ENCODE data around the gene TRIM44.

The TRIM44 gene

DNA sequence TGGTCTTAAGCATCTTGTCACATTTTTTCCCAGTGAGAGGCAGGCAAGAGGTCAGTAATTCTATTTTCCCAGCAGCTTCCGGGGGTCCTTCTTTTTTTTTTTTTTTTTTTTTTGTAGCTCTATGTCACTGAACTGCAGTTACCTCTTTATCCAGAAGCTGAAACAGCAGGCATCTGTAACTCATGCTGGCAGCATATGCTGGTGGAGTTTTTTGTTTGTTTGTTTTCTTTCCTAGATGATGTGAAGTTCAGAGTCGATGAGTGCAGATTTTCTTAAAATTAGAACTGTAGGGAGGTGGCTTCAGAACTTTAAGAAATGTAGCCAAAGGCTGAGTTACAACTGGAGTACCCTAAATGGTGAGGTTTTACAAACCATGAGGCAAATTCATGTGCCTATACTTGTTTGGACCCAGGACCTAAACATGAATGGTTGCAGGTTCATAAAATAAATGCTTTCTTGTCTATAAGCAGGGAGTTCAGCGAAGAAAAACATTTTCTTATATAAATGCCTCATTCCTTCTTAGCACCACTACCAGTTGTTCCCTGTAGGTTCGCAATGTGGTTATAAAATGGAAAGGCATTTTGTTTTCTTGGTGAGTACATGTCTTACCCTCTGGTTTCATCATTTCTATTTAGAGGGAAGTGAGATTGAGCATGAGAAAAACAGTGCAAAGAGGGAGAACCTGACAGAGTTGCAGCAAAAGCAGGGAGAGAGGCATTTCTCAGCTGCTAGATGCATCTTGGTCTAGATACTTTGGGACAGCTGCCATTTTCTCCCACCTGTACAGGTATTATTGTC lies 84.0 kb downstream of the TRIM44 start:
- in situ Hi-C loops (cut with HindIII; ENCODE audit: low sequenced_read_pairs), result no loop called here
- DNase-seq (ENCODE audit: low read depth, low spot score), result peak; percentile 43
- TF ChIP-seq, protein P1, sequence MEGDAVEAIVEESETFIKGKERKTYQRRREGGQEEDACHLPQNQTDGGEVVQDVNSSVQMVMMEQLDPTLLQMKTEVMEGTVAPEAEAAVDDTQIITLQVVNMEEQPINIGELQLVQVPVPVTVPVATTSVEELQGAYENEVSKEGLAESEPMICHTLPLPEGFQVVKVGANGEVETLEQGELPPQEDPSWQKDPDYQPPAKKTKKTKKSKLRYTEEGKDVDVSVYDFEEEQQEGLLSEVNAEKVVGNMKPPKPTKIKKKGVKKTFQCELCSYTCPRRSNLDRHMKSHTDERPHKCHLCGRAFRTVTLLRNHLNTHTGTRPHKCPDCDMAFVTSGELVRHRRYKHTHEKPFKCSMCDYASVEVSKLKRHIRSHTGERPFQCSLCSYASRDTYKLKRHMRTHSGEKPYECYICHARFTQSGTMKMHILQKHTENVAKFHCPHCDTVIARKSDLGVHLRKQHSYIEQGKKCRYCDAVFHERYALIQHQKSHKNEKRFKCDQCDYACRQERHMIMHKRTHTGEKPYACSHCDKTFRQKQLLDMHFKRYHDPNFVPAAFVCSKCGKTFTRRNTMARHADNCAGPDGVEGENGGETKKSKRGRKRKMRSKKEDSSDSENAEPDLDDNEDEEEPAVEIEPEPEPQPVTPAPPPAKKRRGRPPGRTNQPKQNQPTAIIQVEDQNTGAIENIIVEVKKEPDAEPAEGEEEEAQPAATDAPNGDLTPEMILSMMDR (IDR thresholded peaks at IDR 0.05; ENCODE audit: low read depth, low read length), result no peak
- H3K4me3 ChIP-seq (ENCODE audit: low read depth, low read length), result no peak overlapping the region

DNA sequence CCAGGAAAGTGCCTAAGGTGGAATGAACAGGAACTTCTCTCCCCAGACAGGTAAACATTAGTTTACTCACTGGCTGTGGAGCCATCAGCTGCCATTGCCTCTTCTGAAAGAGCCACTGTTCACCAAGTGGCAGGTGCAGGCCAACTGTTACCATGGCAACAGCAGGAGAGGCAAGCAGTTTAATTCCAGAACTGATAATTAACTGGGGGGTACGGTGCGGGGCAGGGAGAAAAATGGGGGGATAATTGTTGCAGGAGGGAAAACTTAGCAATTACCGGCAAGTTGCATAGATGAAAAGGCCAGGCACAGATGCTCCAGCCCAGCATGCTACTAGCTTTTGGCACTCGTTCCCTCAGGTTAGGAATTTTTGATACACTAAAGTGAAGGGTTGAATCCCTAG lies 85.1 kb downstream of the TRIM44 start:
- H3K4me3 ChIP-seq (ENCODE audit: low read depth, low read length), result no peak overlapping the region
- TF ChIP-seq, protein P1 (IDR thresholded peaks at IDR 0.05; ENCODE audit: low read depth, low read length), result no peak
- no peak for DNase-seq (ENCODE audit: low read depth, low spot score)
- in situ Hi-C loops (cut with HindIII; ENCODE audit: low sequenced_read_pairs), result no loop called here

DNA sequence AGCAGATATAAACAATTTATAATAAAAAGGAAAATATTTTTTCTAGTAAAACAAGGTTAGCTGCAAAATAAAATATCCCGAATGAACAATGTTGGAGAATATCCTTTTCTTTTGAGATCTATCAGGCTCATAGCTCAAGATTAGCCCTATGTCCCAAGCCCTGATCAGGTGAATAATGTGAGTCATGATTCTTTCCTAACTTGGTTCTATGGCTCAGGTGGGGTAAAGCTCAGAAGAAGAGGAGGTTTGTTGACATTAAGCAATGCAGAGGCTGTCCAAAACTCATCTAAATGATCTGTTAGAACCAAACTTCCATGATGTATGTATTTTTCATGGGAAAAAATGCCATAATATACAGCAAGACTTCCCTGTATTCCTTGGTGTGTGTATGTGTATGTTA lies 86.1 kb downstream of the TRIM44 start:
- DNase-seq (ENCODE audit: low read depth, low spot score), result no peak
- no peak overlapping the region for H3K4me3 ChIP-seq (ENCODE audit: low read depth, low read length)
- in situ Hi-C loops (cut with HindIII; ENCODE audit: low sequenced_read_pairs), result no loop called here
- TF ChIP-seq, protein P1 (IDR thresholded peaks at IDR 0.05; ENCODE audit: low read depth, low read length), result no peak

DNA sequence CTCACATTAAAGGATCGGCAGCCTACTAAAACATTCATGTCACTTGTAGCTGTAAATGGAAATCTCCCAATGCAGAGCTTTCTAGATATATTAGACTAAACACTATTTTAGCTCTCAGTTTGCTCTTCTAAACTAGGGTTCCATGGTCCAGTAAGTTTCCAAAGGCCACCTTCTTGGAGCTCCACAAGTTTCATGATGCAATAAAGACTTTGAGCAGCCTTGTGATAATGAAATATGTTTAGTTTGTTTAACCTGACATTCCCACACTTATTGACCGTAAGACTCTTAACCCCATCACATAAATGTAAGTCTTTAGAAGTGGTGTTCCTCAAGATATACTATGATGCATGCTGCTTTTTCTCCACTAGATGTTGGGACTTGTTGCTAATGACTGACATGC lies 87.7 kb downstream of the TRIM44 start:
- DNase-seq (ENCODE audit: low read depth, low spot score), result no peak
- in situ Hi-C loops (cut with HindIII; ENCODE audit: low sequenced_read_pairs), result no loop called here
- TF ChIP-seq, protein P1 (IDR thresholded peaks at IDR 0.05; ENCODE audit: low read depth, low read length), result no peak
- H3K4me3 ChIP-seq (ENCODE audit: low read depth, low read length), result no peak overlapping the region

- no peak for DNase-seq (ENCODE audit: low read depth, low spot score)
- TF ChIP-seq, protein P1 (IDR thresholded peaks at IDR 0.05; ENCODE audit: low read depth, low read length), result no peak
- in situ Hi-C loops (cut with HindIII; ENCODE audit: low sequenced_read_pairs), result no loop called here
- H3K4me3 ChIP-seq (ENCODE audit: low read depth, low read length), result no peak overlapping the region
These were observed 88.5 kb downstream of the TRIM44 start for GRCh38 chr11:35750981-35751663.

- H3K4me3 ChIP-seq (ENCODE audit: low read depth, low read length), result no peak overlapping the region
- no peak for DNase-seq (ENCODE audit: low read depth, low spot score)
- TF ChIP-seq, protein P1 (IDR thresholded peaks at IDR 0.05; ENCODE audit: low read depth, low read length), result no peak
- in situ Hi-C loops (cut with HindIII; ENCODE audit: low sequenced_read_pairs), result no loop called here
These were observed 89.1 kb downstream of the TRIM44 start for GRCh38 chr11:35751664-35752061.
